SK-N-SH treated with all-trans-retinoic acid at 6 μM for 48 hours (cell line): ENCODE results near the gene SHROOM1.
A peak's percentile ranks its signal among the peaks of the same experiment; 100 is the strongest.

Experiments used
- ATAC-seq: fragments of 200-7000 bp; cut with Tn5 transposase; 3 replicates; pipeline ENCODE4 v1.9.1; 2020; ENCODE audit warnings: mild to moderate bottlenecking, moderate library complexity
- ARNTL ChIP-seq: fragments of 450-650 bp; formaldehyde crosslinking; IDR thresholded peaks from 2 replicates; pipeline ENCODE4 v1.5.0; 2020; ENCODE audit warnings: low read depth, mild to moderate bottlenecking, moderate library complexity, borderline replicate concordance
- BACH2 ChIP-seq: fragments of 250-450 bp; sonication (Bioruptor Pico); IDR thresholded peaks from 2 replicates; pipeline ENCODE4 v1.9.0; 2021; ENCODE audit warnings: mild to moderate bottlenecking, borderline replicate concordance
- CREB5 ChIP-seq: fragments of 250-450 bp; sonication (Bioruptor Pico); IDR thresholded peaks from 2 replicates; pipeline ENCODE4 v1.5.1; 2020; ENCODE audit warnings: low read depth, mild to moderate bottlenecking, moderate library complexity
- CSDC2 ChIP-seq: fragments of 250-450 bp; sonication (Bioruptor Pico); IDR thresholded peaks from 2 replicates; pipeline ENCODE4 v1.5.0; 2020; ENCODE audit warnings: mild to moderate bottlenecking, moderate library complexity
- ESRRG ChIP-seq: fragments of 250-450 bp; sonication (Bioruptor Pico); IDR thresholded peaks from 2 replicates; pipeline ENCODE4 v1.6.1; 2021; ENCODE audit warnings: mild to moderate bottlenecking
- GLIS3 ChIP-seq: fragments of 250-450 bp; sonication (Bioruptor Pico); IDR thresholded peaks from 2 replicates; pipeline ENCODE4 v1.5.0; 2020; ENCODE audit warnings: mild to moderate bottlenecking, moderate library complexity
- ISL1 ChIP-seq: fragments of 250-450 bp; sonication (Bioruptor Pico); IDR thresholded peaks from 2 replicates; pipeline ENCODE4 v2.1.2; 2022; ENCODE audit warnings: mild to moderate bottlenecking, moderate library complexity
- OSR1 ChIP-seq: fragments of 250-450 bp; sonication (Bioruptor Pico); IDR thresholded peaks from 2 replicates; pipeline ENCODE4 v1.8.0; 2022; ENCODE audit warnings: moderate library complexity, mild to moderate bottlenecking, inconsistent platforms
- PPARA ChIP-seq: fragments of 250-450 bp; sonication (Bioruptor Pico); IDR thresholded peaks from 2 replicates; pipeline ENCODE4 v1.5.0; 2020; ENCODE audit warnings: mild to moderate bottlenecking, borderline replicate concordance
- RARB ChIP-seq: fragments of 250-450 bp; sonication (Bioruptor Pico); IDR thresholded peaks from 2 replicates; pipeline ENCODE4 v1.8.0; 2021; ENCODE audit warnings: mild to moderate bottlenecking, moderate library complexity
- SNAI2 ChIP-seq: fragments of 250-450 bp; sonication (Bioruptor Pico); IDR thresholded peaks from 2 replicates; pipeline ENCODE4 v1.5.0; 2020; ENCODE audit warnings: mild to moderate bottlenecking, moderate library complexity
- TCF4 ChIP-seq: fragments of 250-450 bp; sonication (Bioruptor Pico); IDR thresholded peaks from 2 replicates; pipeline ENCODE4 v1.8.0; 2021; ENCODE audit warnings: mild to moderate bottlenecking, moderate library complexity, borderline replicate concordance
- TOX ChIP-seq: fragments of 250-450 bp; sonication (Bioruptor Pico); IDR thresholded peaks from 2 replicates; pipeline ENCODE4 v1.8.0; 2021; ENCODE audit warnings: mild to moderate bottlenecking, moderate library complexity, borderline replicate concordance
- TSHZ2 ChIP-seq: fragments of 250-450 bp; sonication (Bioruptor Pico); IDR thresholded peaks from 2 replicates; pipeline ENCODE4 v1.5.0; 2020; ENCODE audit warnings: mild to moderate bottlenecking, moderate library complexity
- ZC3H10 ChIP-seq: fragments of 250-450 bp; sonication (Bioruptor Pico); IDR thresholded peaks from 2 replicates; pipeline ENCODE4 v1.5.1; 2021; ENCODE audit warnings: mild to moderate bottlenecking, moderate library complexity
- ZFP3 ChIP-seq: fragments of 250-450 bp; sonication (Bioruptor Pico); IDR thresholded peaks from 2 replicates; pipeline ENCODE4 v1.5.0; 2020; ENCODE audit warnings: mild to moderate bottlenecking, moderate library complexity
- ZFP30 ChIP-seq: fragments of 450-650 bp; formaldehyde crosslinking; IDR thresholded peaks from 2 replicates; pipeline ENCODE4 v1.5.0; 2022; ENCODE audit warnings: mild to moderate bottlenecking, moderate library complexity
- ZNF565 ChIP-seq: fragments of 450-650 bp; formaldehyde crosslinking; conservative IDR thresholded peaks from 2 replicates; pipeline ENCODE4 v1.5.0; 2020; ENCODE audit warnings: low read depth, mild to moderate bottlenecking, moderate library complexity
- ZNF8 ChIP-seq: fragments of 450-650 bp; formaldehyde crosslinking; IDR thresholded peaks from 2 replicates; pipeline ENCODE4 v1.5.0; 2020; ENCODE audit warnings: mild to moderate bottlenecking, moderate library complexity
- TF ChIP-seq, protein P1 (sequence below): fragments of 250-450 bp; sonication (Bioruptor Pico); IDR thresholded peaks from 2 replicates; pipeline ENCODE4 v1.5.1; 2021; ENCODE audit warnings: mild to moderate bottlenecking, moderate library complexity
- TF ChIP-seq, protein P2 (sequence below): fragments of 250-450 bp; sonication (Bioruptor Pico); IDR thresholded peaks from 2 replicates; pipeline ENCODE4 v1.8.0; 2020; ENCODE audit warnings: mild to moderate bottlenecking, moderate library complexity, borderline replicate concordance
- TF ChIP-seq, protein P3 (sequence below): fragments of 250-450 bp; sonication (Bioruptor Pico); IDR thresholded peaks from 2 replicates; pipeline ENCODE4 v1.8.0; 2021; ENCODE audit warnings: low read depth, mild to moderate bottlenecking, moderate library complexity, borderline replicate concordance

Gene SHROOM1

DNA sequence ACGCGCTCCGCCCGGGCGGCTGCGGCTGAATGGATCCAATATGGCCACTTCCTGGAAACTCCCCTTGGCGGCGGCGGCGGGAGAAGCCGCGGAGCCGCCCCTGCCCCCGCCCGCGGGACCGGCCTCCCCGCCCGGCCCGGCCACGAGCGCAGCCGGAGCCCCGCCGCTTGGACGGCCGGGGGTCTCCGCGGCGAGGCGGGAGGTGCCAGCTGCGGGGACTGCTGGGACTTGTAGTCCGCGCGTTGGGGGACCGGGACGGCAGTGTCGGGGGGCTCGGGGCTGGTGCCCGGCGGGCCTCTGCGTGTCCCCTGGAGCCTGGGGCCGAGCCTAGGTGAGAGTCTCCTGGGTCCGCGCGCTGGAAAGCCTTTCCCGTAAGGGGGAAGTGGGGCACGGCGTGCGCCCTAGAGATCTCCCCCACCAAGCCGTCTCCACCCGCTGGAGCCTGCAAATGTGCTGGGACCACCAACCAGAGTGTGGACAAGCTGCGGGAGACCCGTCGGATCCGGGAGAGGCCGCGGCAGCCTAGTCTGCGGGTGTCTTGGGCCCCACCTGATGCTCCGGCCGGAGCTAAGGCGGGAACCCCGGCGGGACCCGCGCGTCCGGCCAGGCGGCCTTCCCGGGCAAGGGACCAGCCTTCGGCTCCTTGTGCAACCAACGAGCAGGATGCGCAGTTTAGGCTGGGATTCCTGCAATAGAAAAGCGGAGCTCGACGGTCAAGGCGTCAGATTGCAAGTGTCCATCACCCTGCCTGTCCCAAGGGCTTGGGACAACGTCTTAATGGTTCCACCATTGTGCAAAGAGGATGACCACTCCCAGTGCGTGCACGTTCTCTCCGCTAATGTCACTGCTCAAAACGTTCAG is 53.0 kb downstream of the SHROOM1 start, which contains the start of gene SEPTIN8:
Gene SEPTIN8, minus strand, starts transcription at position 31 of the 861 bp plus-strand sequence. CDS start 102 bp downstream, outside the sequence.
- ATAC-seq = peak; percentile 62

DNA sequence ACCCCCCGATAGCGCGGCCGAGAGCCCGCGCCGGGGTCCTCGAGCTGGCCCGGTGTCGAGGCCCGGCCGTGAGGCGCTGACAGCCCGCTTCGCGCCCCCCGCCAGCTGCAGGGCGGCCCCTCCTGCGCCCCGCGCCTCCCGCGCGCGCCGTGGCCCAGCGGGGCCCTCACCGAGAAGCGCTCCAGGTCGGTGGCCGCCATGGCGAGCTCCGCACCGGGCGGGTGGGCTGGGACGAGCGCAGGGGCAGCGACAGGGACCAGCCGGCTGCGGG is 53.6 kb downstream of the SHROOM1 start:
- ATAC-seq = peak; percentile 9; the same call in 2 of the 3 replicates
- no peak for TF ChIP-seq TOX
- TF ChIP-seq CSDC2 (CRISPR knock-in tag) = no peak
- no peak for TF ChIP-seq CREB5 (CRISPR knock-in tag)
- no peak for TF ChIP-seq ZC3H10 (CRISPR knock-in tag)
- no peak for TF ChIP-seq TCF4
- TF ChIP-seq ZFP3 (CRISPR knock-in tag) = no peak
- TF ChIP-seq ZNF565 (CRISPR knock-in tag) = no peak

More for the DNA sequence above, 53.0 kb downstream of the SHROOM1 start, which contains the start of gene SEPTIN8:
- TF ChIP-seq, protein P1, sequence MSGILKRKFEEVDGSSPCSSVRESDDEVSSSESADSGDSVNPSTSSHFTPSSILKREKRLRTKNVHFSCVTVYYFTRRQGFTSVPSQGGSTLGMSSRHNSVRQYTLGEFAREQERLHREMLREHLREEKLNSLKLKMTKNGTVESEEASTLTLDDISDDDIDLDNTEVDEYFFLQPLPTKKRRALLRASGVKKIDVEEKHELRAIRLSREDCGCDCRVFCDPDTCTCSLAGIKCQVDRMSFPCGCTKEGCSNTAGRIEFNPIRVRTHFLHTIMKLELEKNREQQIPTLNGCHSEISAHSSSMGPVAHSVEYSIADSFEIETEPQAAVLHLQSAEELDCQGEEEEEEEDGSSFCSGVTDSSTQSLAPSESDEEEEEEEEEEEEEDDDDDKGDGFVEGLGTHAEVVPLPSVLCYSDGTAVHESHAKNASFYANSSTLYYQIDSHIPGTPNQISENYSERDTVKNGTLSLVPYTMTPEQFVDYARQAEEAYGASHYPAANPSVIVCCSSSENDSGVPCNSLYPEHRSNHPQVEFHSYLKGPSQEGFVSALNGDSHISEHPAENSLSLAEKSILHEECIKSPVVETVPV = no peak
- TF ChIP-seq, protein P2, sequence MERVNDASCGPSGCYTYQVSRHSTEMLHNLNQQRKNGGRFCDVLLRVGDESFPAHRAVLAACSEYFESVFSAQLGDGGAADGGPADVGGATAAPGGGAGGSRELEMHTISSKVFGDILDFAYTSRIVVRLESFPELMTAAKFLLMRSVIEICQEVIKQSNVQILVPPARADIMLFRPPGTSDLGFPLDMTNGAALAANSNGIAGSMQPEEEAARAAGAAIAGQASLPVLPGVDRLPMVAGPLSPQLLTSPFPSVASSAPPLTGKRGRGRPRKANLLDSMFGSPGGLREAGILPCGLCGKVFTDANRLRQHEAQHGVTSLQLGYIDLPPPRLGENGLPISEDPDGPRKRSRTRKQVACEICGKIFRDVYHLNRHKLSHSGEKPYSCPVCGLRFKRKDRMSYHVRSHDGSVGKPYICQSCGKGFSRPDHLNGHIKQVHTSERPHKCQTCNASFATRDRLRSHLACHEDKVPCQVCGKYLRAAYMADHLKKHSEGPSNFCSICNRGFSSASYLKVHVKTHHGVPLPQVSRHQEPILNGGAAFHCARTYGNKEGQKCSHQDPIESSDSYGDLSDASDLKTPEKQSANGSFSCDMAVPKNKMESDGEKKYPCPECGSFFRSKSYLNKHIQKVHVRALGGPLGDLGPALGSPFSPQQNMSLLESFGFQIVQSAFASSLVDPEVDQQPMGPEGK (CRISPR knock-in tag) = no peak
- TF ChIP-seq ESRRG (CRISPR knock-in tag) (no peak), BACH2 (no peak), OSR1 (CRISPR knock-in tag) (no peak), ZC3H10 (CRISPR knock-in tag) (no peak), ZNF565 (CRISPR knock-in tag) (no peak), GLIS3 (no peak), SNAI2 (no peak), TSHZ2 (CRISPR knock-in tag) (no peak), ZNF8 (no peak), PPARA (CRISPR knock-in tag) (no peak), CREB5 (CRISPR knock-in tag) (no peak), TOX (no peak), ZFP3 (CRISPR knock-in tag) (no peak), RARB (CRISPR knock-in tag) (no peak), ISL1 (CRISPR knock-in tag) (no peak), ARNTL (CRISPR knock-in tag) (no peak), ZFP30 (CRISPR knock-in tag) (no peak)
- TF ChIP-seq, protein P3, sequence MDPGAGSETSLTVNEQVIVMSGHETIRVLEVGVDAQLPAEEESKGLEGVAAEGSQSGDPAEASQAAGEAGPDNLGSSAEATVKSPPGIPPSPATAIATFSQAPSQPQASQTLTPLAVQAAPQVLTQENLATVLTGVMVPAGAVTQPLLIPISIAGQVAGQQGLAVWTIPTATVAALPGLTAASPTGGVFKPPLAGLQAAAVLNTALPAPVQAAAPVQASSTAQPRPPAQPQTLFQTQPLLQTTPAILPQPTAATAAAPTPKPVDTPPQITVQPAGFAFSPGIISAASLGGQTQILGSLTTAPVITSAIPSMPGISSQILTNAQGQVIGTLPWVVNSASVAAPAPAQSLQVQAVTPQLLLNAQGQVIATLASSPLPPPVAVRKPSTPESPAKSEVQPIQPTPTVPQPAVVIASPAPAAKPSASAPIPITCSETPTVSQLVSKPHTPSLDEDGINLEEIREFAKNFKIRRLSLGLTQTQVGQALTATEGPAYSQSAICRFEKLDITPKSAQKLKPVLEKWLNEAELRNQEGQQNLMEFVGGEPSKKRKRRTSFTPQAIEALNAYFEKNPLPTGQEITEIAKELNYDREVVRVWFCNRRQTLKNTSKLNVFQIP = no peak
